GM12878 (cell line): Measurements from ENCODE around the gene LRFN2. TPM values are rescaled to one million over a fixed set of nuclear protein-coding genes. Genes with fewer than 3 reads are reported as not detected.

Source experiments
- ATAC-seq: fragments of 200-7000 bp; cut with Tn5 transposase; 3 replicates; pipeline ENCODE4 v1.9.1; 2020; ENCODE audit warnings: mild to moderate bottlenecking, moderate library complexity
- BruUV-seq: library from RNA; stranded (reverse); fragments of 400-500 nt; replicated peaks from 2 replicates; lab custom pipeline; 2021; lab: Mats Ljungman, UMichigan
- CTCF ChIA-PET: fragments of 300-600 bp; sonication (Branson Sonifier 250); formaldehyde crosslinking; extraction: SDS; loops from one replicate; lab custom pipeline; 2021; ENCODE audit warnings: inconsistent platforms; lab: Yijun Ruan, JAX
- POLR2A ChIA-PET: fragments of 350-600 bp; formaldehyde crosslinking; extraction: SDS; loops from one replicate; lab custom pipeline; 2021; ENCODE audit warnings: inconsistent platforms; lab: Charles Lee
- RAD21 ChIA-PET: fragments of 300-600 bp; sonication (Branson Sonifier 250); formaldehyde crosslinking; loops from one replicate; lab custom pipeline; 2023; ENCODE audit warnings: antibody characterized with exemption; ENCODE audit not compliant: unreplicated experiment; lab: Charles Lee
- SMC1A ChIA-PET: fragments of 300-600 bp; sonication (Branson Sonifier 250); formaldehyde crosslinking; loops from one replicate; lab custom pipeline; 2023; ENCODE audit not compliant: unreplicated experiment, uncharacterized antibody; lab: Charles Lee
- DNase-seq: peaks from one replicate; pipeline ENCODE4 v3.0.0-alpha.2; 2011; ENCODE audit warnings: low read depth, low spot score
- FAIRE-seq: peaks from 3 replicates; lab custom pipeline; 2011; peaks lifted over from hg19 to GRCh38; lab: Jason Lieb, UNC
- H2AFZ ChIP-seq: 2 replicates; pipeline ENCODE4 v1.6.0; 2011; ENCODE audit warnings: low read depth, low read length, control low read depth; ENCODE audit not compliant: control insufficient read depth
- H3K27ac ChIP-seq: 2 replicates; pipeline ENCODE4 v1.5.1; 2011; ENCODE audit warnings: control low read depth; ENCODE audit not compliant: control insufficient read depth, insufficient read depth
- H3K27me3 ChIP-seq, 2 experiments: replicated peaks in 1 of 2; 2 replicates each; pipeline versions ENCODE4 v1.6.0 to v1.6.1; 2011; ENCODE audit warnings: low read length in 1 of 2; ENCODE audit not compliant: control insufficient read depth in 2 of 2, insufficient read depth in 2 of 2
- H3K36me3 ChIP-seq, 2 experiments: 2 replicates each; pipeline ENCODE4 v1.5.1; 2011; ENCODE audit warnings: low read length in 1 of 2; ENCODE audit not compliant: control insufficient read depth in 2 of 2, insufficient read depth in 2 of 2
- H3K4me1 ChIP-seq: 2 replicates; pipeline ENCODE4 v1.6.1; 2011; ENCODE audit warnings: mild to moderate bottlenecking, low read length, moderate library complexity, mixed read lengths; ENCODE audit not compliant: control insufficient read depth, insufficient read depth
- H3K4me2 ChIP-seq: 2 replicates; pipeline ENCODE4 v1.6.0; 2011; ENCODE audit warnings: control low read depth; ENCODE audit not compliant: control insufficient read depth, insufficient read depth
- H3K4me3 ChIP-seq: fragments of 200-600 bp; sonication (generic); 2 replicates; pipeline ENCODE4 v1.5.1; 2016
- H3K79me2 ChIP-seq: 2 replicates; pipeline ENCODE4 v1.6.0; 2011; ENCODE audit warnings: low read length; ENCODE audit not compliant: control insufficient read depth, insufficient read depth
- H3K9ac ChIP-seq: 2 replicates; pipeline ENCODE4 v1.8.0; 2011; ENCODE audit warnings: low read length, control low read depth, mixed read lengths; ENCODE audit not compliant: control insufficient read depth, insufficient read depth
- H3K9me3 ChIP-seq: replicated peaks from 3 replicates; pipeline ENCODE4 v1.5.1; 2011; ENCODE audit warnings: mild to moderate bottlenecking, low read length; ENCODE audit not compliant: control insufficient read depth, insufficient read depth
- H4K20me1 ChIP-seq: 2 replicates; pipeline ENCODE4 v1.6.0; 2011; ENCODE audit not compliant: control insufficient read depth, insufficient read depth
- BACH1 ChIP-seq: fragments of 450-650 bp; IDR thresholded peaks from 2 replicates; pipeline ENCODE4 v1.6.1; 2017; ENCODE audit warnings: mild to moderate bottlenecking, borderline replicate concordance
- CUX1 ChIP-seq: IDR thresholded peaks from 2 replicates; pipeline ENCODE4 v1.6.1; 2012; ENCODE audit warnings: improper control_type of control experiment, low read depth, low read length; ENCODE audit not compliant: insufficient replicate concordance
- E2F4 ChIP-seq: IDR thresholded peaks from 2 replicates; pipeline ENCODE4 v1.6.1; 2012; ENCODE audit warnings: low read depth, low read length, improper control_type of control experiment
- EGR1 ChIP-seq, 2 experiments: IDR thresholded peaks; 1 replicate in 1 of 2; 2 replicates in 1 of 2; pipeline ENCODE4 v1.6.1; 2011 to 2012; ENCODE audit warnings: low read depth in 2 of 2, low read length in 2 of 2, borderline replicate concordance in 1 of 2, mild to moderate bottlenecking in 1 of 2, moderate library complexity in 1 of 2
- KAT2A ChIP-seq: conservative IDR thresholded peaks from 2 replicates; pipeline ENCODE4 v1.6.1; 2011; ENCODE audit warnings: low read depth, low read length; ENCODE audit not compliant: control insufficient read depth
- KLF5 ChIP-seq: fragments of 450-650 bp; IDR thresholded peaks from 2 replicates; pipeline ENCODE4 v1.6.1; 2014; ENCODE audit warnings: mild to moderate bottlenecking; ENCODE audit not compliant: partially characterized antibody
- MYC ChIP-seq: IDR thresholded peaks from 2 replicates; pipeline ENCODE4 v1.6.1; 2011; ENCODE audit warnings: mild to moderate bottlenecking, low read length, moderate library complexity, inconsistent platforms; ENCODE audit not compliant: insufficient read depth, insufficient replicate concordance, insufficient read length, severe bottlenecking
- PAX5 ChIP-seq: IDR thresholded peaks from 2 replicates; pipeline ENCODE4 v1.6.1; 2011; ENCODE audit warnings: low read depth, low read length, borderline replicate concordance
- SMARCA5 ChIP-seq: fragments of 450-650 bp; IDR thresholded peaks from 2 replicates; pipeline ENCODE4 v1.6.1; 2017; ENCODE audit warnings: mild to moderate bottlenecking
- SMC3 ChIP-seq: IDR thresholded peaks from 2 replicates; pipeline ENCODE4 v1.6.1; 2011; ENCODE audit warnings: low read length, improper control_type of control experiment, borderline replicate concordance
- ZNF24 ChIP-seq: fragments of 450-650 bp; IDR thresholded peaks from 2 replicates; pipeline ENCODE4 v1.6.1; 2017; ENCODE audit warnings: antibody characterized with exemption, mild to moderate bottlenecking
- ZNF384 ChIP-seq: IDR thresholded peaks from 2 replicates; pipeline ENCODE4 v1.6.1; 2012; ENCODE audit warnings: low read depth, mild to moderate bottlenecking, low read length, improper control_type of control experiment, borderline replicate concordance
- WGBS: methylation state at CpG from one replicate; pipeline ENCODE4 v1.1.6; 2016; ENCODE audit warnings: low lambda C conversion rate; ENCODE audit not compliant: insufficient replicate concordance, insufficient coverage; ENCODE audit errors: missing lambda C conversion rate; 5-methylcytosine and 5-hydroxymethylcytosine counted together
- in situ Hi-C: fragments of 300-500 bp; cut with MboI; formaldehyde crosslinking; loops from 9 replicates; pipeline ENCODE4 v1.14.3; 2018; ENCODE audit warnings: mixed read lengths
- intact Hi-C: fragments of 100-400 bp; cut with micrococcal nuclease; formaldehyde crosslinking; loops from one replicate; pipeline ENCODE4 v1.14.2; 2022; ENCODE audit not compliant: unreplicated experiment
- polyA plus RNA-seq, 11 experiments: library from polyadenylated mRNA; depleted of rRNA in 4 of 11; unstranded in 6 of 11; stranded (reverse) in 5 of 11; fragments of >200 nt; fragmentation: Nextera tagmentation in 4 of 11; fragmentation: Illumina TruSeq in 1 of 11; extraction: Ambion mirVana in 4 of 11; extraction: Trizol in 1 of 11; gene quantifications; 1 replicate in 1 of 11; 2 replicates in 10 of 11; pipeline versions ENCODE4 v1.2.1 to v1.2.3, GENCODE V29; 2011 to 2016; ENCODE audit warnings: inconsistent platforms in 2 of 11, missing spikeins in 2 of 11, low read depth in 1 of 11
- total RNA-seq, 4 experiments: library from RNA; depleted of rRNA in 3 of 4; stranded (reverse); fragments of >200 nt in 3 of 4; fragmentation: Illumina TruSeq in 1 of 4; extraction: Trizol in 1 of 4; gene quantifications; 2 replicates each; pipeline versions ENCODE4 v1.2.1 to v1.2.3, GENCODE V29; 2013 to 2021
- TF ChIP-seq, protein P1 (sequence below): IDR thresholded peaks from 2 replicates; pipeline ENCODE4 v1.6.1; 2011; ENCODE audit warnings: borderline replicate concordance, low read depth, mild to moderate bottlenecking, moderate library complexity, low read length; ENCODE audit not compliant: insufficient read depth, poor library complexity, severe bottlenecking
- TF ChIP-seq, protein P2 (sequence below): IDR thresholded peaks from 2 replicates; pipeline ENCODE4 v1.6.1; 2011; ENCODE audit warnings: low read depth, low read length, improper control_type of control experiment, borderline replicate concordance

Gene LRFN2
- total and polyA plus RNA-seq, 10 of the 15 experiments (the other 5 are each of a cell fraction or from before 2014, with no cell fraction given) = not detected

GRCh38 chr6:40545954-40546353 is 41.2 kb downstream of the LRFN2 start:
- in situ Hi-C loops = no loop called here
- DNase-seq = no peak
- no peak for TF ChIP-seq KLF5
- no peak for TF ChIP-seq ZNF384
- TF ChIP-seq, protein P1, sequence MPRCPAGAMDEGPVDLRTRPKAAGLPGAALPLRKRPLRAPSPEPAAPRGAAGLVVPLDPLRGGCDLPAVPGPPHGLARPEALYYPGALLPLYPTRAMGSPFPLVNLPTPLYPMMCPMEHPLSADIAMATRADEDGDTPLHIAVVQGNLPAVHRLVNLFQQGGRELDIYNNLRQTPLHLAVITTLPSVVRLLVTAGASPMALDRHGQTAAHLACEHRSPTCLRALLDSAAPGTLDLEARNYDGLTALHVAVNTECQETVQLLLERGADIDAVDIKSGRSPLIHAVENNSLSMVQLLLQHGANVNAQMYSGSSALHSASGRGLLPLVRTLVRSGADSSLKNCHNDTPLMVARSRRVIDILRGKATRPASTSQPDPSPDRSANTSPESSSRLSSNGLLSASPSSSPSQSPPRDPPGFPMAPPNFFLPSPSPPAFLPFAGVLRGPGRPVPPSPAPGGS = no peak
- no peak for TF ChIP-seq PAX5
- TF ChIP-seq ZNF24 = no peak
- TF ChIP-seq, protein P2, sequence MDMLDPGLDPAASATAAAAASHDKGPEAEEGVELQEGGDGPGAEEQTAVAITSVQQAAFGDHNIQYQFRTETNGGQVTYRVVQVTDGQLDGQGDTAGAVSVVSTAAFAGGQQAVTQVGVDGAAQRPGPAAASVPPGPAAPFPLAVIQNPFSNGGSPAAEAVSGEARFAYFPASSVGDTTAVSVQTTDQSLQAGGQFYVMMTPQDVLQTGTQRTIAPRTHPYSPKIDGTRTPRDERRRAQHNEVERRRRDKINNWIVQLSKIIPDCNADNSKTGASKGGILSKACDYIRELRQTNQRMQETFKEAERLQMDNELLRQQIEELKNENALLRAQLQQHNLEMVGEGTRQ = no peak
- no peak for TF ChIP-seq MYC
- no peak for TF ChIP-seq SMC3
- TF ChIP-seq EGR1 (IDR thresholded peaks at IDR 0.05; ENCODE audit: borderline replicate concordance in 1 of 2, low read depth in 2 of 2, low read length in 2 of 2) = no peak
- TF ChIP-seq CUX1 = no peak
- TF ChIP-seq SMARCA5 = no peak
- TF ChIP-seq BACH1 = no peak
- no peak for TF ChIP-seq E2F4
- TF ChIP-seq KAT2A = no peak
- ChIA-PET POLR2A (no interaction called here), RAD21 (no interaction called here), SMC1A (no interaction called here), CTCF (no interaction called here)
- H2AFZ ChIP-seq = no peak overlapping the region
- H4K20me1 ChIP-seq = no peaks in the 10 kb centered on the region
- H3K36me3 ChIP-seq = no peaks in the 10 kb centered on the region
- no peaks in the 10 kb centered on the region for H3K9me3 ChIP-seq
- no peak for FAIRE-seq
- no peaks in the 10 kb centered on the region for H3K79me2 ChIP-seq
- H3K27me3 ChIP-seq = no peaks in the 10 kb centered on the region; a peak in 3 of 4 replicates
- no peak overlapping the region for H3K9ac ChIP-seq
- intact Hi-C loops = no loop called here
- no peak overlapping the region for H3K4me2 ChIP-seq
- WGBS = 51% methylated on average over 6 of the region's 6 CpGs
- H3K4me3 ChIP-seq = no peak overlapping the region
- ATAC-seq = no peak
- BruUV-seq = no TSS peak
- H3K4me1 ChIP-seq = no peaks in the 10 kb centered on the region
- H3K27ac ChIP-seq = no peak overlapping the region
